K562 (cell line): ENCODE measurements around the gene AIFM1. TPM values are rescaled to one million over a fixed set of nuclear protein-coding genes. Genes with fewer than 3 reads are reported as not detected.

ENCODE experiments used
- ARNT ChIP-seq, 2 experiments: fragments of 450-650 bp; IDR thresholded peaks; 2 replicates each; pipeline ENCODE4 v1.6.1; 2016; ENCODE audit warnings: mild to moderate bottlenecking in 1 of 2
- CC2D1A ChIP-seq: fragments of 450-650 bp; IDR thresholded peaks from 2 replicates; pipeline ENCODE4 v1.6.1; 2017; ENCODE audit warnings: mild to moderate bottlenecking
- IRF1 ChIP-seq: sonication (generic); formaldehyde crosslinking; IDR thresholded peaks from 2 replicates; pipeline ENCODE4 v1.8.0; 2022; ENCODE audit warnings: missing genetic modification reagents, mild to moderate bottlenecking, borderline replicate concordance
- KDM2B ChIP-seq: fragments of 250-450 bp; sonication (Bioruptor Pico); IDR thresholded peaks from 2 replicates; pipeline ENCODE4 v1.8.0; 2021; ENCODE audit warnings: mild to moderate bottlenecking, moderate library complexity
- MGA ChIP-seq: fragments of 450-650 bp; IDR thresholded peaks from 2 replicates; pipeline ENCODE4 v1.6.1; 2016; ENCODE audit warnings: mild to moderate bottlenecking, moderate library complexity
- TBL1XR1 ChIP-seq, 2 experiments: IDR thresholded peaks; 2 replicates each; pipeline ENCODE4 v1.6.1; 2012; ENCODE audit warnings: improper control_type of control experiment in 2 of 2, low read length in 2 of 2, mild to moderate bottlenecking in 1 of 2
- THAP7 ChIP-seq: fragments of 250-450 bp; sonication (Bioruptor Pico); IDR thresholded peaks from 2 replicates; pipeline ENCODE4 v1.5.0; 2021
- USF1 ChIP-seq: sonication (generic); formaldehyde crosslinking; IDR thresholded peaks from 2 replicates; pipeline ENCODE4 v1.9.0; 2022; ENCODE audit warnings: mild to moderate bottlenecking, missing genetic modification reagents
- WHSC1 ChIP-seq: IDR thresholded peaks from one replicate; pipeline ENCODE4 v1.6.1; 2012; ENCODE audit warnings: low read length, control low read depth, inconsistent platforms
- ZNF239 ChIP-seq: fragments of 250-450 bp; sonication (Bioruptor Pico); IDR thresholded peaks from 2 replicates; pipeline ENCODE4 v1.4.0; 2020; ENCODE audit warnings: mild to moderate bottlenecking
- ZNF766 ChIP-seq: fragments of 200-800 bp; sonication (Bioruptor generic); conservative IDR thresholded peaks from 2 replicates; pipeline ENCODE4 v1.6.1; 2016; ENCODE audit warnings: missing genetic modification characterization, missing compliant biosample characterization
- polyA plus RNA-seq, 8 experiments: library from polyadenylated mRNA; depleted of rRNA in 4 of 8; stranded (reverse) in 5 of 8; unstranded in 3 of 8; fragments of >200 nt; fragmentation: Nextera tagmentation in 2 of 8; fragmentation: Illumina TruSeq in 1 of 8; extraction: Ambion mirVana in 2 of 8; extraction: Trizol in 1 of 8; gene quantifications; 2 replicates each; pipeline versions ENCODE4 v1.2.1 to v1.2.3, GENCODE V29; 2011 to 2014; ENCODE audit warnings: inconsistent platforms in 1 of 8, missing spikeins in 1 of 8
- total RNA-seq, 7 experiments: library from RNA; depleted of rRNA in 6 of 7; stranded (reverse); fragments of >200 nt in 6 of 7; fragmentation: Illumina TruSeq in 2 of 7; extraction: Trizol in 2 of 7; gene quantifications; 2 replicates each; pipeline versions ENCODE4 v1.2.1 to v1.2.3, GENCODE V29; 2011 to 2021; ENCODE audit warnings: low replicate concordance in 1 of 7
- TF ChIP-seq, protein P1 (sequence below): sonication (generic); formaldehyde crosslinking; IDR thresholded peaks from 2 replicates; pipeline ENCODE4 v1.8.0; 2022; ENCODE audit warnings: mild to moderate bottlenecking, missing genetic modification reagents

Gene AIFM1
- total and polyA plus RNA-seq, 9 of the 15 experiments (the other 6 are each of a cell fraction or from before 2014, with no cell fraction given) = 51.0 to 117 (median 91.2) TPM

- TF ChIP-seq MGA (0 out of 2 replicates have a peak, but pooled peaks have one; percentile 21), ZNF239 (CRISPR knock-in tag) (no peak), TBL1XR1 (IDR thresholded peaks at IDR 0.05; ENCODE audit: low read length in 2 of 2) (no peak), USF1 (CRISPR knock-in tag) (peak; percentile 22; the same call in 1 of the 2 replicates), WHSC1 (no peak), IRF1 (CRISPR knock-in tag) (no peak), THAP7 (CRISPR knock-in tag) (no peak), CC2D1A (no peak), KDM2B (CRISPR knock-in tag) (no peak), ZNF766 (0 out of 2 replicates have a peak, but pooled peaks have one; percentile 32), ARNT (IDR thresholded peaks at IDR 0.05) (no peak)
- TF ChIP-seq, protein P1, sequence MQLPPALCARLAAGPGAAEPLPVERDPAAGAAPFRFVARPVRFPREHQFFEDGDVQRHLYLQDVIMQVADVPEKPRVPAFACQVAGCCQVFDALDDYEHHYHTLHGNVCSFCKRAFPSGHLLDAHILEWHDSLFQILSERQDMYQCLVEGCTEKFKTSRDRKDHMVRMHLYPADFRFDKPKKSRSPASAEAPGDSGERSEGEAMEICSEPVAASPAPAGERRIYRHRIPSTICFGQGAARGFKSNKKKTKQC = no peak
These were observed 79.8 kb downstream of the AIFM1 start (continued) for GRCh38 chrX:130085551-130086446.
